HCT116 (cell line): ENCODE results near the gene SV2A.

ENCODE experiments used
- CEBPB ChIP-seq: IDR thresholded peaks from 2 replicates; pipeline ENCODE4 v1.6.1; 2012; ENCODE audit warnings: low read depth
- CTCF ChIP-seq, 3 experiments: fragments of 200-600 bp in 1 of 3; sonication (generic) in 1 of 3; IDR thresholded peaks in 2 of 3; conservative IDR thresholded peaks in 1 of 3; 2 replicates each; pipeline ENCODE4 v1.5.1; 2012 to 2017; ENCODE audit warnings: low read depth in 2 of 3, low read length in 2 of 3, antibody characterized with exemption in 1 of 3, borderline replicate concordance in 1 of 3, control low read depth in 1 of 3, mild to moderate bottlenecking in 1 of 3, mixed read lengths in 1 of 3, mixed run types in 1 of 3, moderate library complexity in 1 of 3; ENCODE audit not compliant: insufficient read depth in 1 of 3
- EZH2 ChIP-seq: fragments of 200-600 bp; sonication (generic); IDR thresholded peaks from 2 replicates; pipeline ENCODE4 v1.6.1; 2017; ENCODE audit warnings: antibody characterized with exemption, mixed run types
- EZH2phosphoT487 ChIP-seq: fragments of 200-600 bp; IDR thresholded peaks from 2 replicates; pipeline ENCODE4 v1.6.1; 2018; ENCODE audit warnings: antibody characterized with exemption, borderline replicate concordance
- JUND ChIP-seq: IDR thresholded peaks from 2 replicates; pipeline ENCODE4 v1.6.1; 2012
- MAX ChIP-seq: IDR thresholded peaks from 2 replicates; pipeline ENCODE4 v1.6.1; 2012
- POLR2A ChIP-seq: IDR thresholded peaks from 2 replicates; pipeline ENCODE4 v1.7.0; 2011; ENCODE audit warnings: borderline replicate concordance; ENCODE audit not compliant: insufficient read depth, insufficient read length; ENCODE audit errors: extremely low read depth
- POLR2AphosphoS5 ChIP-seq: IDR thresholded peaks from 2 replicates; pipeline ENCODE4 v1.6.1; 2011; ENCODE audit warnings: mild to moderate bottlenecking, low read depth, low read length, moderate library complexity
- RAD21 ChIP-seq: IDR thresholded peaks from 2 replicates; pipeline ENCODE4 v1.6.1; 2012; ENCODE audit warnings: low read depth, mild to moderate bottlenecking
- SIN3A ChIP-seq: IDR thresholded peaks from 2 replicates; pipeline ENCODE4 v1.6.1; 2012; ENCODE audit warnings: low read depth
- SP1 ChIP-seq: IDR thresholded peaks from 2 replicates; pipeline ENCODE4 v1.6.1; 2012; ENCODE audit warnings: low read depth
- SRF ChIP-seq: IDR thresholded peaks from 2 replicates; pipeline ENCODE4 v1.6.1; 2012; ENCODE audit warnings: low read depth
- YY1 ChIP-seq: IDR thresholded peaks from 2 replicates; pipeline ENCODE4 v1.6.1; 2011; ENCODE audit warnings: low read length, low read depth, moderate library complexity, mild to moderate bottlenecking; ENCODE audit not compliant: insufficient replicate concordance; ENCODE audit errors: extremely low read depth
- ZNF274 ChIP-seq: fragments of 200-500 bp; sonication (Bioruptor generic); IDR thresholded peaks from 2 replicates; pipeline ENCODE4 v1.6.1; 2014; ENCODE audit warnings: mild to moderate bottlenecking, low read depth, low read length, inconsistent platforms

GRCh38 chr1:149926296-149926695, 8.7 kb upstream of the SV2A start:
- TF ChIP-seq POLR2AphosphoS5: no peak
- TF ChIP-seq ZNF274: no peak
- TF ChIP-seq YY1: no peak
- TF ChIP-seq CTCF (IDR thresholded peaks at IDR 0.05 in 2 of 3, conservative IDR thresholded peaks at IDR 0.05 in 1 of 3; ENCODE audit: borderline replicate concordance in 1 of 3, insufficient read depth in 1 of 3, low read depth in 2 of 3, low read length in 2 of 3): no peak
- no peak for TF ChIP-seq EZH2phosphoT487
- no peak for TF ChIP-seq POLR2A
- TF ChIP-seq RAD21: no peak
- TF ChIP-seq SRF: no peak
- no peak for TF ChIP-seq CEBPB
- TF ChIP-seq MAX: no peak
- TF ChIP-seq JUND: no peak
- TF ChIP-seq SP1: no peak
- no peak for TF ChIP-seq EZH2
- no peak for TF ChIP-seq SIN3A
